ENCODE results near the gene PGM5. TPM values are rescaled to one million over a fixed set of nuclear protein-coding genes. Genes with fewer than 3 reads are reported as not detected.

The PGM5 gene
- total and polyA plus RNA-seq, 2 experiments from 2014 or later: not detected

DNA sequence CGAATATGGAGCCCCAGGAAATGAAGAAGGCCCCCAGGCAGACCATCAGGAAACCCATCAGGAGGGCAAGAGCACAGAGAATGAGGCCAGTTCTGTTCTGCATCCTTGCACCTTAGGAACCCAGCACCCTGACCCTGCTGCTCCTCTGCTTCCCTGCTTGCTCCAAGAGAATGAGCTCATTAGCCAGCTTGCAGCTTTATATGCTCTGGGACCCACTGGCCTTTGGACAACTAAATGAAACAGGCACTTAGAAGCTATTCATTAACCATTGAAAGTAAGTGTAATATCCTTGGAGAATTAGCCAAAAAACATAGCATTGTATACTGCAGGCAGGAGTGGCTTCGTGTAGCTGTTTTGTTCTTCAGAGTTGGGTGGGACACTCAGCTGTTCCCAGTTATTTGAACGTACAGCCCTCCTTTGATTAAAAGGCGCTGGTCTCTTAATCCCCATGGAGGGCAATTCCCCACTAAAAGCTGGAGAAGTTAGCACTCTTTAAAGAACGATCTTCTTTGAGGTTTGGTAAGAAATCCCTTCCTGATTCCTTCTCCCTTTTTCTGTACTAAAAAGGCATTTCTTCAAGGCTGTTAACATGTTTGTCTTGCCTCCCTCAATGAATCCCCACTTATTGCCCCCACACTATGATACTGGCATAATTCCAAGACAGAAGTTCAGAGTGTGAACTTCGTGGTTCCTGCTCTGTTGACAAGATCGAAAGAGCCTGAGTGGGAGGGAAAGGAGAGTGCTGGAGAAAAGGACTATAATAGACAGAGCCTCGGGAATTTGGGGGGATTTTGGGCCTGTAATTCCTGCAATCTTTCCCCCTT, 184.5 kb downstream of the PGM5 start, which contains the start of gene TMEM252:
TMEM252 (minus strand) TSS at position 172 of the 824 bp plus-strand sequence; CDS start at position 103, 69 bp downstream.
- no peak within 1 kb of the TSS for H3K27ac Mint-ChIP-seq

More for the DNA sequence above, 184.5 kb downstream of the PGM5 start, which contains the start of gene TMEM252:
- Mint-ChIP-seq H3K9me3 (no peaks in the 10 kb centered on the region), H3K36me3 (ENCODE audit: low read depth) (no peaks in the 10 kb centered on the region), H3K4me1 (no peaks in the 10 kb centered on the region), H3K4me3 (no peak within 1 kb of the TSS), H3K27me3 (ENCODE audit: insufficient read depth, low read depth, poor library complexity) (peaks cover 4% of the 10 kb centered on the region)
- Histone ChIP-seq H3F3A (replicated peaks; ENCODE audit: low read depth) (no peaks in the 10 kb centered on the region), H3K36me3 (ENCODE audit: insufficient read depth) (no peaks in the 10 kb centered on the region), H3K4me1 (ENCODE audit: insufficient read depth) (no peaks in the 10 kb centered on the region), H4K20me1 (replicated peaks; ENCODE audit: insufficient read depth) (no peaks in the 10 kb centered on the region; the same call in 1 of the 2 replicates), H3K4me3 (no peak within 1 kb of the TSS), H3K9me2 (ENCODE audit: insufficient read depth) (no peaks in the 10 kb centered on the region), H3K27me3 (ENCODE audit: insufficient read depth) (peaks cover 26% of the 10 kb centered on the region), H3K79me2 (replicated peaks; ENCODE audit: insufficient read depth) (no peaks in the 10 kb centered on the region), H2AFZ (no peak within 1 kb of the TSS), H3K4me2 (no peak within 1 kb of the TSS), H3K27ac (ENCODE audit: low read depth) (no peak within 1 kb of the TSS)
- DNase-seq (ENCODE audit: low spot score) (no peak), ATAC-seq (no peak)
- no peak for TF ChIP-seq EZH2phosphoT487 (IDR thresholded peaks at IDR 0.05; ENCODE audit: unreplicated experiment)
- TF ChIP-seq EZH2 (IDR thresholded peaks at IDR 0.05; ENCODE audit: low read depth, unreplicated experiment): no peak
- TF ChIP-seq CREB1 (CRISPR knock-in tag; IDR thresholded peaks at IDR 0.05; ENCODE audit: low read depth): no peak
- TF ChIP-seq, protein P1, sequence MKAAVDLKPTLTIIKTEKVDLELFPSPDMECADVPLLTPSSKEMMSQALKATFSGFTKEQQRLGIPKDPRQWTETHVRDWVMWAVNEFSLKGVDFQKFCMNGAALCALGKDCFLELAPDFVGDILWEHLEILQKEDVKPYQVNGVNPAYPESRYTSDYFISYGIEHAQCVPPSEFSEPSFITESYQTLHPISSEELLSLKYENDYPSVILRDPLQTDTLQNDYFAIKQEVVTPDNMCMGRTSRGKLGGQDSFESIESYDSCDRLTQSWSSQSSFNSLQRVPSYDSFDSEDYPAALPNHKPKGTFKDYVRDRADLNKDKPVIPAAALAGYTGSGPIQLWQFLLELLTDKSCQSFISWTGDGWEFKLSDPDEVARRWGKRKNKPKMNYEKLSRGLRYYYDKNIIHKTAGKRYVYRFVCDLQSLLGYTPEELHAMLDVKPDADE (IDR thresholded peaks at IDR 0.05): no peak
- no peak for TF ChIP-seq STAT1 (IDR thresholded peaks at IDR 0.05; ENCODE audit: unreplicated experiment)
- TF ChIP-seq ZNF114 (CRISPR knock-in tag; IDR thresholded peaks at IDR 0.05): no peak
- TF ChIP-seq ZNF331 (CRISPR knock-in tag; IDR thresholded peaks at IDR 0.05; ENCODE audit: low read depth): no peak
- TF ChIP-seq, protein P2, sequence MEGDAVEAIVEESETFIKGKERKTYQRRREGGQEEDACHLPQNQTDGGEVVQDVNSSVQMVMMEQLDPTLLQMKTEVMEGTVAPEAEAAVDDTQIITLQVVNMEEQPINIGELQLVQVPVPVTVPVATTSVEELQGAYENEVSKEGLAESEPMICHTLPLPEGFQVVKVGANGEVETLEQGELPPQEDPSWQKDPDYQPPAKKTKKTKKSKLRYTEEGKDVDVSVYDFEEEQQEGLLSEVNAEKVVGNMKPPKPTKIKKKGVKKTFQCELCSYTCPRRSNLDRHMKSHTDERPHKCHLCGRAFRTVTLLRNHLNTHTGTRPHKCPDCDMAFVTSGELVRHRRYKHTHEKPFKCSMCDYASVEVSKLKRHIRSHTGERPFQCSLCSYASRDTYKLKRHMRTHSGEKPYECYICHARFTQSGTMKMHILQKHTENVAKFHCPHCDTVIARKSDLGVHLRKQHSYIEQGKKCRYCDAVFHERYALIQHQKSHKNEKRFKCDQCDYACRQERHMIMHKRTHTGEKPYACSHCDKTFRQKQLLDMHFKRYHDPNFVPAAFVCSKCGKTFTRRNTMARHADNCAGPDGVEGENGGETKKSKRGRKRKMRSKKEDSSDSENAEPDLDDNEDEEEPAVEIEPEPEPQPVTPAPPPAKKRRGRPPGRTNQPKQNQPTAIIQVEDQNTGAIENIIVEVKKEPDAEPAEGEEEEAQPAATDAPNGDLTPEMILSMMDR (conservative IDR thresholded peaks at IDR 0.05; ENCODE audit: low read depth in 2 of 2): no peak
- TF ChIP-seq JUNB (IDR thresholded peaks at IDR 0.05; ENCODE audit: unreplicated experiment): no peak
- TF ChIP-seq, protein P3, sequence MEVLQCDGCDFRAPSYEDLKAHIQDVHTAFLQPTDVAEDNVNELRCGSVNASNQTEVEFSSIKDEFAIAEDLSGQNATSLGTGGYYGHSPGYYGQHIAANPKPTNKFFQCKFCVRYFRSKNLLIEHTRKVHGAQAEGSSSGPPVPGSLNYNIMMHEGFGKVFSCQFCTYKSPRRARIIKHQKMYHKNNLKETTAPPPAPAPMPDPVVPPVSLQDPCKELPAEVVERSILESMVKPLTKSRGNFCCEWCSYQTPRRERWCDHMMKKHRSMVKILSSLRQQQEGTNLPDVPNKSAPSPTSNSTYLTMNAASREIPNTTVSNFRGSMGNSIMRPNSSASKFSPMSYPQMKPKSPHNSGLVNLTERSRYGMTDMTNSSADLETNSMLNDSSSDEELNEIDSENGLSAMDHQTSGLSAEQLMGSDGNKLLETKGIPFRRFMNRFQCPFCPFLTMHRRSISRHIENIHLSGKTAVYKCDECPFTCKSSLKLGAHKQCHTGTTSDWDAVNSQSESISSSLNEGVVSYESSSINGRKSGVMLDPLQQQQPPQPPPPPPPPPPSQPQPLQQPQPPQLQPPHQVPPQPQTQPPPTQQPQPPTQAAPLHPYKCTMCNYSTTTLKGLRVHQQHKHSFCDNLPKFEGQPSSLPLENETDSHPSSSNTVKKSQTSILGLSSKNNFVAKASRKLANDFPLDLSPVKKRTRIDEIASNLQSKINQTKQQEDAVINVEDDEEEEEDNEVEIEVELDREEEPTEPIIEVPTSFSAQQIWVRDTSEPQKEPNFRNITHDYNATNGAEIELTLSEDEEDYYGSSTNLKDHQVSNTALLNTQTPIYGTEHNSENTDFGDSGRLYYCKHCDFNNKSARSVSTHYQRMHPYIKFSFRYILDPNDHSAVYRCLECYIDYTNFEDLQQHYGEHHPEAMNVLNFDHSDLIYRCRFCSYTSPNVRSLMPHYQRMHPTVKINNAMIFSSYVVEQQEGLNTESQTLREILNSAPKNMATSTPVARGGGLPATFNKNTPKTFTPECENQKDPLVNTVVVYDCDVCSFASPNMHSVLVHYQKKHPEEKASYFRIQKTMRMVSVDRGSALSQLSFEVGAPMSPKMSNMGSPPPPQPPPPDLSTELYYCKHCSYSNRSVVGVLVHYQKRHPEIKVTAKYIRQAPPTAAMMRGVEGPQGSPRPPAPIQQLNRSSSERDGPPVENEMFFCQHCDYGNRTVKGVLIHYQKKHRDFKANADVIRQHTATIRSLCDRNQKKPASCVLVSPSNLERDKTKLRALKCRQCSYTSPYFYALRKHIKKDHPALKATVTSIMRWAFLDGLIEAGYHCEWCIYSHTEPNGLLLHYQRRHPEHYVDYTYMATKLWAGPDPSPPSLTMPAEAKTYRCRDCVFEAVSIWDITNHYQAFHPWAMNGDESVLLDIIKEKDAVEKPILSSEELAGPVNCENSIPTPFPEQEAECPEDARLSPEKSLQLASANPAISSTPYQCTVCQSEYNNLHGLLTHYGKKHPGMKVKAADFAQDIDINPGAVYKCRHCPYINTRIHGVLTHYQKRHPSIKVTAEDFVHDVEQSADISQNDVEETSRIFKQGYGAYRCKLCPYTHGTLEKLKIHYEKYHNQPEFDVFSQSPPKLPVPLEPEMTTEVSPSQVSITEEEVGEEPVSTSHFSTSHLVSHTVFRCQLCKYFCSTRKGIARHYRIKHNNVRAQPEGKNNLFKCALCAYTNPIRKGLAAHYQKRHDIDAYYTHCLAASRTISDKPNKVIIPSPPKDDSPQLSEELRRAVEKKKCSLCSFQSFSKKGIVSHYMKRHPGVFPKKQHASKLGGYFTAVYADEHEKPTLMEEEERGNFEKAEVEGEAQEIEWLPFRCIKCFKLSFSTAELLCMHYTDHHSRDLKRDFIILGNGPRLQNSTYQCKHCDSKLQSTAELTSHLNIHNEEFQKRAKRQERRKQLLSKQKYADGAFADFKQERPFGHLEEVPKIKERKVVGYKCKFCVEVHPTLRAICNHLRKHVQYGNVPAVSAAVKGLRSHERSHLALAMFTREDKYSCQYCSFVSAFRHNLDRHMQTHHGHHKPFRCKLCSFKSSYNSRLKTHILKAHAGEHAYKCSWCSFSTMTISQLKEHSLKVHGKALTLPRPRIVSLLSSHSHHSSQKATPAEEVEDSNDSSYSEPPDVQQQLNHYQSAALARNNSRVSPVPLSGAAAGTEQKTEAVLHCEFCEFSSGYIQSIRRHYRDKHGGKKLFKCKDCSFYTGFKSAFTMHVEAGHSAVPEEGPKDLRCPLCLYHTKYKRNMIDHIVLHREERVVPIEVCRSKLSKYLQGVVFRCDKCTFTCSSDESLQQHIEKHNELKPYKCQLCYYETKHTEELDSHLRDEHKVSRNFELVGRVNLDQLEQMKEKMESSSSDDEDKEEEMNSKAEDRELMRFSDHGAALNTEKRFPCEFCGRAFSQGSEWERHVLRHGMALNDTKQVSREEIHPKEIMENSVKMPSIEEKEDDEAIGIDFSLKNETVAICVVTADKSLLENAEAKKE (CRISPR knock-in tag; IDR thresholded peaks at IDR 0.05): no peak
- no peak for TF ChIP-seq NANOG (IDR thresholded peaks at IDR 0.05; ENCODE audit: borderline replicate concordance)
- TF ChIP-seq POLR2AphosphoS5 (IDR thresholded peaks at IDR 0.05; ENCODE audit: low read depth): no peak
- TF ChIP-seq, protein P4, sequence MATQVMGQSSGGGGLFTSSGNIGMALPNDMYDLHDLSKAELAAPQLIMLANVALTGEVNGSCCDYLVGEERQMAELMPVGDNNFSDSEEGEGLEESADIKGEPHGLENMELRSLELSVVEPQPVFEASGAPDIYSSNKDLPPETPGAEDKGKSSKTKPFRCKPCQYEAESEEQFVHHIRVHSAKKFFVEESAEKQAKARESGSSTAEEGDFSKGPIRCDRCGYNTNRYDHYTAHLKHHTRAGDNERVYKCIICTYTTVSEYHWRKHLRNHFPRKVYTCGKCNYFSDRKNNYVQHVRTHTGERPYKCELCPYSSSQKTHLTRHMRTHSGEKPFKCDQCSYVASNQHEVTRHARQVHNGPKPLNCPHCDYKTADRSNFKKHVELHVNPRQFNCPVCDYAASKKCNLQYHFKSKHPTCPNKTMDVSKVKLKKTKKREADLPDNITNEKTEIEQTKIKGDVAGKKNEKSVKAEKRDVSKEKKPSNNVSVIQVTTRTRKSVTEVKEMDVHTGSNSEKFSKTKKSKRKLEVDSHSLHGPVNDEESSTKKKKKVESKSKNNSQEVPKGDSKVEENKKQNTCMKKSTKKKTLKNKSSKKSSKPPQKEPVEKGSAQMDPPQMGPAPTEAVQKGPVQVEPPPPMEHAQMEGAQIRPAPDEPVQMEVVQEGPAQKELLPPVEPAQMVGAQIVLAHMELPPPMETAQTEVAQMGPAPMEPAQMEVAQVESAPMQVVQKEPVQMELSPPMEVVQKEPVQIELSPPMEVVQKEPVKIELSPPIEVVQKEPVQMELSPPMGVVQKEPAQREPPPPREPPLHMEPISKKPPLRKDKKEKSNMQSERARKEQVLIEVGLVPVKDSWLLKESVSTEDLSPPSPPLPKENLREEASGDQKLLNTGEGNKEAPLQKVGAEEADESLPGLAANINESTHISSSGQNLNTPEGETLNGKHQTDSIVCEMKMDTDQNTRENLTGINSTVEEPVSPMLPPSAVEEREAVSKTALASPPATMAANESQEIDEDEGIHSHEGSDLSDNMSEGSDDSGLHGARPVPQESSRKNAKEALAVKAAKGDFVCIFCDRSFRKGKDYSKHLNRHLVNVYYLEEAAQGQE (IDR thresholded peaks at IDR 0.05; ENCODE audit: unreplicated experiment): no peak

Data from GM23338 (cell line).